HG02970 (cell line): ENCODE results near the gene ANKLE1.
A peak's percentile ranks its signal among the peaks of the same experiment; 100 is the strongest.

Source experiments
- ATAC-seq: cut with Tn5 transposase; IDR thresholded peaks from one replicate; pipeline ENCODE4 v1.9.1; 2021; ENCODE audit warnings: mild to moderate bottlenecking, moderate library complexity, moderate number of reproducible peaks; ENCODE audit not compliant: unreplicated experiment, low FRiP score

Gene ANKLE1

DNA sequence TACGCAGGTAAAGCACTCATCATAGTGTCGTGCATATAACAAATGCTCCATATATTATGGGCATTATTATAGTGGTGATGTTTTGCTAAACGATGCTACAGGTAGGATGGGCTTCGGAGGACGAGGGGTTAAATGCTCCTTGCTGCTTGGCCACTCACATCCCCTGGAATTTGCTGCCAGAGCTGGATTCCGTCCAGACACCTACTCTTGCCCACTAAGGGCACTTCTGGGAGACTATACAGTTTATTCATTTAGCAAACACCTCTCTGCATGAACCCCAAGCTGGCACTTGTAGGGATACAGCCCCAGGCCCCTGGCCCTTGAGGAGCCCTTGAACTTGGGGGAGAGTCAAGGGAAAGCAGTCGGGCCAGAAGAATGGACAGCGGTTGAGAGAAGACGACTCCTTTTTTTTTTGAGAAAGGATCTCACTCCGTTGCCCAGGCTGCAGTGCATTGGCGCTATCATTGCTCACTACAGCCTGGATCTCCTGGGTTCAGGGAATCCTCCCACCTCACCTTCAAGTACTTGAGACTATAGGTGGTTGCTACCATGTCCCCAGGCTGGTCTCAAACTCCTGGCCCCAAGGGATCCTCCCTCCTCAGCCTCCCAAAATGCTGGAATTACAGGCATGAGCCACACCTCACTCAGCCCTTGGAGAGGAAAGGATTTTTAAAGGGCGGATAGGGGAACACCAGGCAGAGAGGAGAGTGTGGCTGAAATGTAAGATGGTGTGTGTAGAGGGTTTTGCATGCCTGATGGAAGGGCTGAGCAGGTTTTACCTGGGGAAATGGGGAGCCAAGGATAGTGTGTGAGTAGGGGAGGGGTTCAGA lies 22.9 kb downstream of the ANKLE1 start:
- no peak for ATAC-seq

GRCh38 chr19:17305216-17305516 lies 23.5 kb downstream of the ANKLE1 start:
- no peak for ATAC-seq

GRCh38 chr19:17305517-17306284 lies 24.0 kb downstream of the ANKLE1 start, which contains the start of gene MRPL34:
Gene MRPL34, plus strand, starts transcription at chr19:17305872. Its CDS starts 21 bp downstream, at chr19:17305893.
- peak; percentile 76 for ATAC-seq

- ATAC-seq, result no peak
Observed at GRCh38 chr19:17306285-17306714, 24.6 kb downstream of the ANKLE1 start.

- no peak for ATAC-seq
Observed at GRCh38 chr19:17307876-17308377, 26.2 kb downstream of the ANKLE1 start.

DNA sequence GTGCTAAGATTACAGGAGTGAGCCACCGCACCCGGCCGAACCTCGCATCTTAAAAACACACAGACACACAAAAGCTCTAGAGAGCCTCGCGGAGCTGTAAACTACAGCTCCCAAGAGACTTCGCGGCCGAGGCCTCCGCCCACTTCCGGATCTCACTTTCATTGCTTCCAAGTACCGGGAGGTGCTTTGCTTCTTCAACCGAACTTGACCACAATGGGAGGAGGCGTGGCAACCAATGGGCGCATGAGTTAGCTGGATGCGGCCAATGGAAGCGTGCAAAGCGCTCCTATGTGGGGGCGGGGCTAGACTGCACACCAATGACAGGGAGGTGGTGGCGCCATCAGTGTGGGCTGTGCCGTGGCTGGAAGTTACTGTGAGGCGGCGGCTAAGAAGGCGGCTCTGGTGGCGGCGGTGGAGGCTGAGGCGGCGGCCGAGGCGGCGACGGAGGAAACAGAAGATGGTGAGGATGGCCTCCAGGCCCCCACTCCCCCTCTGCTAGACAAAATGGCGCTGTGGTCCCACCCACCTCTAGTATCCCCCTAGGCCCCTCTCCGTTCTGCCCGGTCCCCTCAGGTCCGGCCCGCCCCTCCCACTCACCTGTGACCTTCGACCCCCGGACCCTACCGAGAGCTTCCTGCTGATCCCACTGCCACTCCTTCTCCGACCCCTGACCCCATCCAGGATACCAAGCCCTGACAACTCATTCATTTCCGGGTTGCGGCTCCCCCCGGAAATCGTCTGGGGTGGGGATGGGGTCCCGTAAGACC lies 27.7 kb downstream of the ANKLE1 start, which contains the start of gene DDA1:
TSS of gene DDA1 (plus strand) at position 366 of the 767 bp plus-strand sequence. CDS start at position 458, 92 bp downstream.
- peak; percentile 55 for ATAC-seq

DNA sequence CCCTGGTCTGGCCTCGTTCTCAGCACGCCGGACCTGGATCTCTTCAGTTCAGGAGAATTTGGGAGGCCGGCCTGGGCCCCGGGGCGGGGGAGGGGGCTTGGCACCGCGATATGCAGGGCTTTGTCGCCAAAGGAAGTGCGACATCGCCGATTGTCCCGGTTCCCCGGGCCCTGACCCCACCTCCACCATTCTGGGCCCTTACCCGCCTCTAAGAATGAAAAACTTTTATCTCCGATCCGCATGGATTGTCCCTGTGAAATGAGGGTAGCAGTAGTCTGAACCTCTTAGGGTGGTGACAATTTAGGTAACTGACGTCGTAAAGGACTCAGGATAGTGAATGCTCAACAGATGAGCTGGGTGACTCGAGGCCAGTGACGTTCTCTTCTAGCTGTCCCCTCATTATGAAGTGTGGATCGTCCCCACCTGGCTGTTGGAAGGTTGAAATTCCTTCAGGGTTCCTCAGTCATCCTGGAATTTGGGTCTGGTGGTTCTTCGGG lies 28.3 kb downstream of the ANKLE1 start:
- no peak for ATAC-seq

GRCh38 chr19:17311455-17312188 lies 29.9 kb downstream of the ANKLE1 start:
- ATAC-seq, result no peak

- ATAC-seq, result no peak
Observed at GRCh38 chr19:17312189-17313113, 30.8 kb downstream of the ANKLE1 start.

DNA sequence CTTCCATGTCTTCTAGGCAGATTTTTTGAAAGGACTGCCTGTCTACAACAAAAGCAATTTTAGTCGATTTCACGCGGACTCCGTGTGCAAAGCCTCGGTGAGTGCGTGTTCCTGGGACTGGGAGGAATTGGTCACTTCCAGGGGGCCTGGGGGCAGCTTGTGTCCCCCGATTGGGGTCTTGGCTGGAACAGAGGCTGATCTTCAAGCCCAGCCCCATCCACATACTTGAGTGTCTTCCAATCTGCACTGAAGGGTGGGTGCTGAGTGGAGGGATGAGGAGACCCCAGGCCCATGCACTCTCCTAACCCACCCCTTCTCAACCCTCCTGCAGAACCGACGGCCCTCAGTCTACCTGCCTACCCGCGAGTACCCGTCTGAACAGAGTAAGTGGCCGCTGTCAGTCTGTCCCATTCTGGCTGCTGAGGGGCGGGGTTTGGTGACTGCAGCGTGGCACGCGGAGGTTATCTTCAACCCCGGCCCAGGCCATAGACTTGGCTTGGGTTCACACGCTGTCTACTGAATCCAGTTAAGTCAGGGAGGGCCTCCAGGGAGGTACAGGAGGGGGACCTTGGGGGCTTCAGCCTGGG lies 32.4 kb downstream of the ANKLE1 start:
- no peak for ATAC-seq

- ATAC-seq, result no peak
Observed at GRCh38 chr19:17318966-17319365, 37.3 kb downstream of the ANKLE1 start.

DNA sequence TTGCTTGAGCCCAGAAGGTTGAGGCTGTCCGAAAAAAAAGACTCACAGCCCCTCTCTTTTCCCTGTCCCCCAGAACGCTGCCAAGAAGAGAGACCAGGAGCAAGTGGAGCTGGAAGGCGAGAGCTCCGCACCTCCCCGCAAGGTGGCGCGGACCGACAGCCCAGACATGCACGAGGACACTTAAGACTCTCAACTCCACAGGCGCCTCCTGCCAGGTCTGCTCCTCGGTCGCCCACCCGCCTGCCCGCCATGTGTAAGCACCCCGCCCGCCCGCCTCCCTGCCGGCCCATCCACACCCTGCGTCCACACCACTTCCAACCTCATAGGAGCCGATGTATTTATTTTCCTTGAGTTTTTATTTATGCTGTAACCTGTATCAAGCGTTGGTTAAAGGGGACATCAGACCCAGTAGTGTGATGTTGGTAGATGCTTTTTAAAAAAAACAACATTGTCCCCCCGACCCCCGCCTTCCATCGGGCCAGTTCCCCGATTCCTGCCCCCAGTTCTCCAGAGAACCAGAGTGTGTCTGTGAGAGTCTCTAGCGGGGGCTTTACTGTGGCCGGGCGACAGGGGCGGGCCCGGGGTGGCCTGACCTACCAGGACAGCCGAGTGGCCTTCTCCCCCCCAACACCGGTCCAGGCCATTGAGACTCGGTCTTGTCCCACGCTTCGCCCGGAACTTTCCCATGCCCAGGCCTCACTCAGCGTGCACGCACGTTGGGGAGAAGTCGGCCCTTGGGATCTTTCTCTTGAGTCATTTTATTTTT lies 38.0 kb downstream of the ANKLE1 start:
- no peak for ATAC-seq

GRCh38 chr19:17320435-17320834 lies 38.7 kb downstream of the ANKLE1 start:
- ATAC-seq, result no peak

- no peak for ATAC-seq
Observed at GRCh38 chr19:17321655-17322489, 40.2 kb downstream of the ANKLE1 start.

GRCh38 chr19:17322854-17323253 lies 41.2 kb downstream of the ANKLE1 start:
- ATAC-seq, result no peak

GRCh38 chr19:17323300-17323963 lies 41.7 kb downstream of the ANKLE1 start:
- ATAC-seq, result no peak
